ENCODE data around the gene TEAD1. TPM values are rescaled to one million over a fixed set of nuclear protein-coding genes. Genes with fewer than 3 reads are reported as not detected.

Gene TEAD1
- total RNA-seq (65.0 and 121 TPM in 2 replicates), polyA plus RNA-seq (78.9 and 88.6 TPM in 2 replicates), polyA minus RNA-seq (ENCODE audit: low replicate concordance) (97.1 and 105 TPM in 2 replicates)
- 58.0 and 90.2 TPM in 2 replicates for polyA plus RNA-seq (2012)

DNA sequence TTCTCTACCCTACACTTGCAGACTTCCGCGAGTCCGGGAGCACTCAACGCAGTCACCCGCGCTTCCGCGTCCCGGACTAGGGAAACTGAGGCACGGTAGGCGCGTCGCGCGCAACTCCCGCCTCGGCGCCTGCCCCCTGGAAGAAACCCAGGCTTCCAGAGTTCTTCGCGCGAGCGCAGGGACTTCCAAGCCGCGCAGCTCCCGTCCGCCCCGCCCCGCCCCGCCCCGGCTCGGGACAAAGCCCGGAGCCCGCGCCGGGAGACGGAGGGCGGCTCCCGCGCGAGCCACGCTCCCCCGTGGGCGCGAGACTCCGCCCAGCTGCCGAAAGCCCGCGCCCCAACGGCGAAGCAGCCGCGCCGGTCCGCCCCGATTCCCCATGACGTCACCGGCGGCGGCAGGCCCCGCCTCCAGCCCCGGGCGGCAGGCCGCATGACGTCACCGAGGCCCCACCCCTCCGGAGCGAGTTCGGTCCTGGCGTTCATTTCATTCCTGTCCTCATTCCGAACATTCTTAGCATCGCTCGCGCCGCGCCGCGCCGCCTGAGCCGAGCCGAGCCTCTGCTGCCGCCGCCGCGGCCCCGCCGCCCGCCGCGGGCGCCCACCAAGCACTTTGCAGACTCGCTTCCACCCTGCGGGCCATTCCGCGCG is at the start of gene TEAD1:
TSS of gene TEAD1 (plus strand) at position 498 of the 647 bp plus-strand sequence.
- no peaks in the 10 kb centered on the region for H3K36me3 ChIP-seq (ENCODE audit: control insufficient read depth, insufficient read depth, low read length)
- H2AFZ ChIP-seq (ENCODE audit: low read length): peak within 1 kb of the TSS; percentile 85
- H3K4me1 ChIP-seq (ENCODE audit: control insufficient read depth, extremely low read depth, insufficient read depth, low read length): peaks cover 5% of the 10 kb centered on the region
- no peaks in the 10 kb centered on the region for H3K9me3 ChIP-seq (ENCODE audit: control insufficient read depth, insufficient read depth, low read depth, low read length)
- DNase-seq (ENCODE audit: low read depth in 2 of 2): peak; percentile 94 to 96
- H3K79me2 ChIP-seq (ENCODE audit: control insufficient read depth, insufficient read depth, low read length): peaks cover 45% of the 10 kb centered on the region
- no peaks in the 10 kb centered on the region for H4K20me1 ChIP-seq (ENCODE audit: control insufficient read depth, extremely low read depth, insufficient read depth, low read length)
- H3K4me2 ChIP-seq (ENCODE audit: extremely low read depth, insufficient read depth, low read length): peak within 1 kb of the TSS; percentile 93
- no peak for TF ChIP-seq EZH2 (IDR thresholded peaks at IDR 0.05; ENCODE audit: low read length, missing control alignments)
- TF ChIP-seq, protein P1, sequence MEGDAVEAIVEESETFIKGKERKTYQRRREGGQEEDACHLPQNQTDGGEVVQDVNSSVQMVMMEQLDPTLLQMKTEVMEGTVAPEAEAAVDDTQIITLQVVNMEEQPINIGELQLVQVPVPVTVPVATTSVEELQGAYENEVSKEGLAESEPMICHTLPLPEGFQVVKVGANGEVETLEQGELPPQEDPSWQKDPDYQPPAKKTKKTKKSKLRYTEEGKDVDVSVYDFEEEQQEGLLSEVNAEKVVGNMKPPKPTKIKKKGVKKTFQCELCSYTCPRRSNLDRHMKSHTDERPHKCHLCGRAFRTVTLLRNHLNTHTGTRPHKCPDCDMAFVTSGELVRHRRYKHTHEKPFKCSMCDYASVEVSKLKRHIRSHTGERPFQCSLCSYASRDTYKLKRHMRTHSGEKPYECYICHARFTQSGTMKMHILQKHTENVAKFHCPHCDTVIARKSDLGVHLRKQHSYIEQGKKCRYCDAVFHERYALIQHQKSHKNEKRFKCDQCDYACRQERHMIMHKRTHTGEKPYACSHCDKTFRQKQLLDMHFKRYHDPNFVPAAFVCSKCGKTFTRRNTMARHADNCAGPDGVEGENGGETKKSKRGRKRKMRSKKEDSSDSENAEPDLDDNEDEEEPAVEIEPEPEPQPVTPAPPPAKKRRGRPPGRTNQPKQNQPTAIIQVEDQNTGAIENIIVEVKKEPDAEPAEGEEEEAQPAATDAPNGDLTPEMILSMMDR (conservative IDR thresholded peaks at IDR 0.05 in 1 of 2, IDR thresholded peaks at IDR 0.05 in 1 of 2; ENCODE audit: low read depth in 1 of 2, low read length in 2 of 2): no peak
- H3K27me3 ChIP-seq (ENCODE audit: control insufficient read depth, insufficient read depth, low read length): no peaks in the 10 kb centered on the region
- peak within 1 kb of the TSS; percentile 94 for H3K27ac ChIP-seq (ENCODE audit: insufficient read depth, low read length)
- H3K9ac ChIP-seq (ENCODE audit: insufficient read depth, low read length): peak within 1 kb of the TSS; percentile 76
- H3K4me3 ChIP-seq (replicated peaks in 1 of 4; ENCODE audit: control extremely low read depth in 1 of 4, insufficient read depth in 1 of 4, low read depth in 3 of 4, low read length in 4 of 4): peak within 1 kb of the TSS; percentile 75 to 99 (median 82)

DNA sequence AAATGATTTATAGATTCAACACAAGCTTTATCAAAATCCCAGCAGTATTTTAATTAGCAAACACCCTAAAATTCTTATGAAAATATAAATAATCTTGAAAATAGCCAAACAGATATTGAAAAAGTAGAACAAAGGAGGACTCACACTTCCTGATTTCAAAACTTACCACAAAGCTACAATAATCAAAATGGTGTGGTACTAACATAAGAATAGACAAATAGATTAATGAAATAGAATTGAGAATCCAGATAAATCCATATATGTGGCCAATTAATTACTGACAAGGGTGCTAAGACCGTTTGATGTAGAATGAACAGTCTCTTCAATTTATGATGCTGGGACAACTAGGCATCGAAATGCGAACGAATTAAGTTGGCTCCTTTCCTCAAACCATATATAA is 49.6 kb upstream of the TEAD1 start:
- Histone ChIP-seq H2AFZ (ENCODE audit: low read length) (no peak overlapping the region), H3K36me3 (ENCODE audit: control insufficient read depth, insufficient read depth, low read length) (no peaks in the 10 kb centered on the region), H4K20me1 (ENCODE audit: control insufficient read depth, extremely low read depth, insufficient read depth, low read length) (no peaks in the 10 kb centered on the region), H3K27ac (ENCODE audit: insufficient read depth, low read length) (no peak overlapping the region), H3K4me1 (ENCODE audit: control insufficient read depth, extremely low read depth, insufficient read depth, low read length) (peaks cover 10% of the 10 kb centered on the region), H3K4me3 (replicated peaks in 1 of 4; ENCODE audit: control extremely low read depth in 1 of 4, insufficient read depth in 1 of 4, low read depth in 3 of 4, low read length in 4 of 4) (no peak overlapping the region), H3K9me3 (ENCODE audit: control insufficient read depth, insufficient read depth, low read depth, low read length) (no peaks in the 10 kb centered on the region), H3K27me3 (ENCODE audit: control insufficient read depth, insufficient read depth, low read length) (no peaks in the 10 kb centered on the region), H3K79me2 (ENCODE audit: control insufficient read depth, insufficient read depth, low read length) (no peaks in the 10 kb centered on the region), H3K9ac (ENCODE audit: insufficient read depth, low read length) (no peak overlapping the region), H3K4me2 (ENCODE audit: extremely low read depth, insufficient read depth, low read length) (no peak overlapping the region)
- TF ChIP-seq, protein P1 (conservative IDR thresholded peaks at IDR 0.05 in 1 of 2, IDR thresholded peaks at IDR 0.05 in 1 of 2; ENCODE audit: low read depth in 1 of 2, low read length in 2 of 2): no peak
- no peak for TF ChIP-seq EZH2 (IDR thresholded peaks at IDR 0.05; ENCODE audit: low read length, missing control alignments)
- DNase-seq (ENCODE audit: low read depth in 2 of 2): no peak

DNA sequence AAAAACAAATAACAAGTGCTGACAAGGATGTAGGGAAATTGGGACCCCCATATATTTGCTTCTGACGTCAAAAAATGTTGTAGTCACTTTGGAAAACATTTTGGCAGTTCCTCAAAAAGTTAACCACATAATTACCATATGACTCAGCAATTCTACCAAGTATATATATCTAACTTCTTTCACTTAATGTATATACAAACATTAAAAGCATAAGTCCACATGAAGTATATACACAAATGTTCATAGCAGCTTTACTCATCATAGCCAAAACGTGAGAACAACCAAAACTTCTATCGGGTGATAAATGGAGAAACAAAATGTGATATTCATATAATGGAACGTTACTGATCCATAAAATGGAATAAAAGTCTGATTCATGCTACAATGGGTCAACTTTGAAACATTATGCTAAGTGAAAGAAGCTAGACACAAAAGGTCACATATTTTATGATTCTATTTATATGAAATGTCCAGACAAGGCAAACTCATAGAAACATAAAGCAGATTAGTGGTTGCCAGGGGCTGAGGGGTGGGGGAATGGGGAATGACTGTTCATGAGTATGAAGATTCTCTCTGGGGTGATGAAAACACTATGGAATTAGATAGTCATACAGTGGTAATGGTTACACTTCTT is 48.7 kb upstream of the TEAD1 start:
- peak overlapping the region; percentile 64 for H3K4me2 ChIP-seq (ENCODE audit: extremely low read depth, insufficient read depth, low read length)
- H3K4me3 ChIP-seq (replicated peaks in 1 of 4; ENCODE audit: control extremely low read depth in 1 of 4, insufficient read depth in 1 of 4, low read depth in 3 of 4, low read length in 4 of 4): no peak overlapping the region
- peak overlapping the region; percentile 82 for H3K27ac ChIP-seq (ENCODE audit: insufficient read depth, low read length)
- H4K20me1 ChIP-seq (ENCODE audit: control insufficient read depth, extremely low read depth, insufficient read depth, low read length): no peaks in the 10 kb centered on the region
- TF ChIP-seq, protein P1 (conservative IDR thresholded peaks at IDR 0.05 in 1 of 2, IDR thresholded peaks at IDR 0.05 in 1 of 2; ENCODE audit: low read depth in 1 of 2, low read length in 2 of 2): no peak
- no peak for TF ChIP-seq EZH2 (IDR thresholded peaks at IDR 0.05; ENCODE audit: low read length, missing control alignments)
- H3K9me3 ChIP-seq (ENCODE audit: control insufficient read depth, insufficient read depth, low read depth, low read length): no peaks in the 10 kb centered on the region
- no peak overlapping the region for H2AFZ ChIP-seq (ENCODE audit: low read length)
- H3K79me2 ChIP-seq (ENCODE audit: control insufficient read depth, insufficient read depth, low read length): no peaks in the 10 kb centered on the region
- no peaks in the 10 kb centered on the region for H3K36me3 ChIP-seq (ENCODE audit: control insufficient read depth, insufficient read depth, low read length)
- peaks cover 10% of the 10 kb centered on the region for H3K4me1 ChIP-seq (ENCODE audit: control insufficient read depth, extremely low read depth, insufficient read depth, low read length)
- H3K27me3 ChIP-seq (ENCODE audit: control insufficient read depth, insufficient read depth, low read length): no peaks in the 10 kb centered on the region
- no peak overlapping the region for H3K9ac ChIP-seq (ENCODE audit: insufficient read depth, low read length)
- DNase-seq (ENCODE audit: low read depth in 2 of 2): peak; percentile 94 to 95

Measured in fibroblast of lung (primary cell).